Stimulated activated memory B cell treated with anti-CD40 and anti-IgM and Interleukin-4, amounts not matched to agents 10 μg/mL and 1 μg/mL and 100 μg/mL, for 72 hours (primary cell): ENCODE measurements around the gene RCCD1.

Source experiments
- ATAC-seq: fragments of 150-1000 bp; cut with Tn5 transposase; 2 replicates; pipeline ENCODE4 v1.10.0; 2021
- H3K27ac Mint-ChIP-seq: one replicate; pipeline ENCODE4 v1.8.0; 2022; ENCODE audit warnings: mild to moderate bottlenecking, mixed read lengths
- H3K27me3 Mint-ChIP-seq: one replicate; pipeline ENCODE4 v1.8.0; 2022; ENCODE audit warnings: mixed read lengths
- H3K36me3 Mint-ChIP-seq: one replicate; pipeline ENCODE4 v1.8.0; 2022; ENCODE audit warnings: mixed read lengths
- H3K4me1 Mint-ChIP-seq: one replicate; pipeline ENCODE4 v1.8.0; 2022; ENCODE audit warnings: mixed read lengths
- H3K4me3 Mint-ChIP-seq: one replicate; pipeline ENCODE4 v1.8.0; 2022; ENCODE audit warnings: mild to moderate bottlenecking, moderate library complexity, mixed read lengths
- H3K9me3 Mint-ChIP-seq: one replicate; pipeline ENCODE4 v1.8.0; 2022; ENCODE audit warnings: mixed read lengths

The RCCD1 gene

GRCh38 chr15:90990446-90990845 is 35.8 kb downstream of the RCCD1 start:
- H3K4me3 Mint-ChIP-seq, result no peak overlapping the region
- no peak overlapping the region for H3K27ac Mint-ChIP-seq
- H3K27me3 Mint-ChIP-seq, result no peaks in the 10 kb centered on the region
- no peaks in the 10 kb centered on the region for H3K36me3 Mint-ChIP-seq
- no peak for ATAC-seq
- peaks cover 33% of the 10 kb centered on the region for H3K4me1 Mint-ChIP-seq
- no peaks in the 10 kb centered on the region for H3K9me3 Mint-ChIP-seq

GRCh38 chr15:90991587-90992285 is 37.1 kb downstream of the RCCD1 start:
- H3K27ac Mint-ChIP-seq, result no peak overlapping the region
- H3K4me3 Mint-ChIP-seq, result no peak overlapping the region

GRCh38 chr15:90994059-90994416 is 39.4 kb downstream of the RCCD1 start:
- Mint-ChIP-seq H3K27ac (peak overlapping the region; percentile 95), H3K4me1 (peaks cover 12% of the 10 kb centered on the region), H3K9me3 (no peaks in the 10 kb centered on the region), H3K36me3 (peaks cover 19% of the 10 kb centered on the region), H3K4me3 (peak overlapping the region; percentile 100), H3K27me3 (no peaks in the 10 kb centered on the region)
- ATAC-seq, result peak; percentile 52

More at GRCh38 chr15:90991587-90992285, 37.1 kb downstream of the RCCD1 start:
- Mint-ChIP-seq H3K4me1 (peaks cover 33% of the 10 kb centered on the region), H3K27me3 (no peaks in the 10 kb centered on the region), H3K9me3 (no peaks in the 10 kb centered on the region), H3K36me3 (no peaks in the 10 kb centered on the region)
- ATAC-seq, result no peak

- H3K9me3 Mint-ChIP-seq, result no peaks in the 10 kb centered on the region
- peak within 1 kb of the TSS; percentile 100 for H3K4me3 Mint-ChIP-seq
- H3K27me3 Mint-ChIP-seq, result no peaks in the 10 kb centered on the region
- H3K4me1 Mint-ChIP-seq, result peaks cover 12% of the 10 kb centered on the region
- ATAC-seq, result peak; percentile 99
- peak within 1 kb of the TSS; percentile 95 for H3K27ac Mint-ChIP-seq
- H3K36me3 Mint-ChIP-seq, result peaks cover 23% of the 10 kb centered on the region
These were observed 40.0 kb downstream of the RCCD1 start, which contains the start of gene PRC1 for GRCh38 chr15:90994417-90995311. Gene PRC1 (minus strand): TSS chr15:90994535. CDS start chr15:90994417, 118 bp downstream.

GRCh38 chr15:90998737-90999136 is 44.1 kb downstream of the RCCD1 start:
- Mint-ChIP-seq H3K27me3 (no peaks in the 10 kb centered on the region), H3K9me3 (no peaks in the 10 kb centered on the region), H3K4me1 (peaks cover 5% of the 10 kb centered on the region), H3K36me3 (peaks cover 56% of the 10 kb centered on the region), H3K27ac (no peak overlapping the region), H3K4me3 (no peak overlapping the region)
- no peak for ATAC-seq

GRCh38 chr15:91001209-91001608 is 46.5 kb downstream of the RCCD1 start:
- no peak for ATAC-seq
- no peaks in the 10 kb centered on the region for H3K27me3 Mint-ChIP-seq
- H3K36me3 Mint-ChIP-seq, result peaks cover 71% of the 10 kb centered on the region
- no peak overlapping the region for H3K27ac Mint-ChIP-seq
- no peak overlapping the region for H3K4me3 Mint-ChIP-seq
- no peaks in the 10 kb centered on the region for H3K4me1 Mint-ChIP-seq
- no peaks in the 10 kb centered on the region for H3K9me3 Mint-ChIP-seq

- no peak for ATAC-seq
- H3K27me3 Mint-ChIP-seq, result no peaks in the 10 kb centered on the region
- no peak overlapping the region for H3K27ac Mint-ChIP-seq
- H3K4me3 Mint-ChIP-seq, result no peak overlapping the region
- no peaks in the 10 kb centered on the region for H3K9me3 Mint-ChIP-seq
- no peaks in the 10 kb centered on the region for H3K4me1 Mint-ChIP-seq
- H3K36me3 Mint-ChIP-seq, result peaks cover 66% of the 10 kb centered on the region
These were observed 52.6 kb downstream of the RCCD1 start for GRCh38 chr15:91007266-91007665.
